Astrocyte of the spinal cord (primary cell): ENCODE results near the gene AGPAT2.

Source experiments
- DNase-seq: peaks from one replicate; pipeline ENCODE4 v3.0.0; 2011; ENCODE audit warnings: low read depth, low spot score
- H3K4me3 ChIP-seq: 2 replicates; pipeline ENCODE4 v1.5.1; 2011; ENCODE audit warnings: low read depth, mild to moderate bottlenecking, low read length, moderate library complexity
- in situ Hi-C: cut with HindIII; loops from 2 replicates; pipeline ENCODE4 v1.10.0; 2017; ENCODE audit warnings: low sequenced_read_pairs
- TF ChIP-seq, protein P1 (sequence below): IDR thresholded peaks from 2 replicates; pipeline ENCODE4 v1.5.1; 2012; ENCODE audit warnings: low read depth, mild to moderate bottlenecking, low read length, inconsistent platforms

The AGPAT2 gene

DNA sequence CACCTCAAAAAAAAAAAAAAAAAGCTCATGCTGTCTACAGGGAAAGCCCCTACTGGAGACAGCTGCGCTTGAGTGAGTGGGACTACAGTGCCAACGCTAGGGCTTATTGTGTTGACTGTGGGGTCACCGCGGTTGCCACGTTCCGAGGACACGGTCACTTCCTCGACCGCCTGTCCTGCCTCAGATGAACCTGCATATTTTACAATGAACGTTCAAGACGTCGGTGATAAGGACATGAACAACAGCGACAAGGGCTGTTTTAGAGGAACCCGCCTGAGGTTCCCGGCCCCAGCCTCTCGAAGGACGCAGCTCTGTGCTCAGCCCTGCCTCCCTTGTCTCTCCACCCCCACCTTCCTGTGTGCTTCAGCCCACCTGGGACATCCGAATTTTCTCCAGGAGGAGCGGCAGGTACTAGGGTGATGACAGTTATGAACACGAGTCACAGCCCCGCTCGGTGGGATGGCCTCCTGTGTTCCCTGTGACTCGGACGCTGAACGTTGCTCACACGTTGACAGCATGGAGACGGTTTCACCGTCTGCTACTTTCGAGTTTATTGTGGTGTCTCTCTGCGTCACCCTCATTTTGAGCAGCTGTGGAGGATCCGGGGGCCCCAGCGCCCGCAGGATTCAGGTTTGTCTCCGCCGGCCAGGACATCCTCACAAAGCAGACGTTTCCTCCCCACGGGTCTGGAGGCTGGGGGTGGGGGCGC is 13.9 kb upstream of the AGPAT2 start:
- H3K4me3 ChIP-seq, result no peak overlapping the region
- TF ChIP-seq, protein P1, sequence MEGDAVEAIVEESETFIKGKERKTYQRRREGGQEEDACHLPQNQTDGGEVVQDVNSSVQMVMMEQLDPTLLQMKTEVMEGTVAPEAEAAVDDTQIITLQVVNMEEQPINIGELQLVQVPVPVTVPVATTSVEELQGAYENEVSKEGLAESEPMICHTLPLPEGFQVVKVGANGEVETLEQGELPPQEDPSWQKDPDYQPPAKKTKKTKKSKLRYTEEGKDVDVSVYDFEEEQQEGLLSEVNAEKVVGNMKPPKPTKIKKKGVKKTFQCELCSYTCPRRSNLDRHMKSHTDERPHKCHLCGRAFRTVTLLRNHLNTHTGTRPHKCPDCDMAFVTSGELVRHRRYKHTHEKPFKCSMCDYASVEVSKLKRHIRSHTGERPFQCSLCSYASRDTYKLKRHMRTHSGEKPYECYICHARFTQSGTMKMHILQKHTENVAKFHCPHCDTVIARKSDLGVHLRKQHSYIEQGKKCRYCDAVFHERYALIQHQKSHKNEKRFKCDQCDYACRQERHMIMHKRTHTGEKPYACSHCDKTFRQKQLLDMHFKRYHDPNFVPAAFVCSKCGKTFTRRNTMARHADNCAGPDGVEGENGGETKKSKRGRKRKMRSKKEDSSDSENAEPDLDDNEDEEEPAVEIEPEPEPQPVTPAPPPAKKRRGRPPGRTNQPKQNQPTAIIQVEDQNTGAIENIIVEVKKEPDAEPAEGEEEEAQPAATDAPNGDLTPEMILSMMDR, result no peak
- in situ Hi-C loops, result no loop called here
- DNase-seq, result no peak

DNA sequence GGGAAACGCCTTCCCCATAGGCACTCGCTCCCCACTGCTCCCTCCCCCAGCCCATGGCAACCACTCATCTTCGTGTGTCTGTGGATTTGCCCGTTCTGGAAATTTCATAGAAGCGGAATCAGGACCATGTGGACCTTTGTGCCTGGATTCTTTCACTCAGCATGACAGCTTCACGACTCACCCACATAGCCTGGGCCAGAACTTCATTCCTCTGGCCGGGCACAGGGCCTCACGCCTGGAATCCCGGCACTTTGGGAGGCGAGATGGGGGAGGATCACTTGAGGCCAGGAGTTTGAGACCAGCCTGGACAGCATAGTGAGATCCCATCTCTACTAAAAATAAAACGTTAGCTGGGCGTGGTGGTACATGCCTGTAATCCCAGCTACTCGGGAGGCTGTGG is 13.0 kb upstream of the AGPAT2 start:
- peak; percentile 28 for DNase-seq
- in situ Hi-C loops, result no loop called here

DNA sequence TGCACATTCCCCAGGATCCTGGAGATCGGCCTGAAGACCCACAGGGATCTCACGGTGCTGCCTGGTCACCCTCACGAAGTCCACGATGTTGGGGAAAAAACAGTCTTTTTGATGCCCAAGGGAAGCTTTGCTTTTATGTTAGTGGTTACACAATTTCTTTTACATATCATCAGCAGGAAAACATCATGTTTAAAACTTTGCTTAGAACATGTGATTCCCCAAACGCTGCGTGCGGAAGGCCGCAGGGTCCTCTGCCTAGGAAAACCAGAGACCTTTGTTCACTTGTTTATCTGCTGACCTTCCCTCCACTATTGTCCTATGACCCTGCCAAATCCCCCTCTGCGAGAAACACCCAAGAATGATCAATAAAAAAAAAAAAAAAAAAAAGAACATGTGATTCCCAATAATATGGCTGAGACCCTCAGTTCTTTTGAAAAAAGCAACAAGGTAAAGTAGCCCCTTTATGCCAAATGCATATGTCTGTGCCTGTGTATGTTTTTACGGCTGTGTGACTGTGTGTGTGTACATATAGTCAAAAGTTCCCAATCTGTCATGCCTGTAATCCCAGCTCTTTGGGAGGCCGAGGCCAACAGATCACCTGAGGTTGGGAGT is 11.5 kb upstream of the AGPAT2 start:
- no peak overlapping the region for H3K4me3 ChIP-seq
- in situ Hi-C loops, result no loop called here
- TF ChIP-seq, protein P1, result no peak
- no peak for DNase-seq

More for the DNA sequence above, 13.0 kb upstream of the AGPAT2 start:
- TF ChIP-seq, protein P1, result no peak
- H3K4me3 ChIP-seq, result no peak overlapping the region

DNA sequence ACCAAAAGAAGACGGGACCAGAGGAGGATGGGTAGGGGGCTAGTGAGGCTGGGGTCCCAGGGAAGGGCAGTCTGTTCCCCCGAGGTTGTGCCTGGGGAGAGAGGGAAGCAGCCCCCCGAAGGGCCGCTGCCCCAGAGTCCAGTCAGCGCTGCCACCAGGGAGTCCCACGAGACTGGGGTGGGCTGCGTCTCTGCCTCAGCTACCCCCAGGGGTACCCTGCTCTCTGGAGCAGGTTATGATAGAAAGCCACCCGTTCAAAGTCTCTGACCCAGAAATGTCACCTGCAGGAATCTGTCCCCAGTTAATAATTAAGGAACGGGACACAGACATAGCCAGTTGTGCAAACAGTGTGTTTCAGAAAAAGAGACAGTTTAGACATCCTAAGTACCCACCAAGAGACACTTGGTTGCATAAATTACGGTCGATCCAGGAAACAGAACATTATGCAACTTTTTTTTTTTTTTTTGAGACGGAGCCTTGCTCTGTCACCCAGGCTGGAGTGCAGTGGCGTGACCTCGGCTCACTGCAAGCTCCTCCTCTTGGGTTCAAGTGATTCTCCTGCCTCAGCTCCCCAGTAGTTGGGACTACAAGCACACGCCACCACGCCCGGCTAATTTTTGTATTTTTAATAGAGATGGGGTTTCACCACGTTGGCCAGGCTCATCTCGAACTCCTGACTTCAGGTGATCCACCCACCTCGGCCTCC is 10.7 kb upstream of the AGPAT2 start:
- in situ Hi-C loops, result no loop called here
- DNase-seq, result no peak
- H3K4me3 ChIP-seq, result no peak overlapping the region
- TF ChIP-seq, protein P1, result no peak

DNA sequence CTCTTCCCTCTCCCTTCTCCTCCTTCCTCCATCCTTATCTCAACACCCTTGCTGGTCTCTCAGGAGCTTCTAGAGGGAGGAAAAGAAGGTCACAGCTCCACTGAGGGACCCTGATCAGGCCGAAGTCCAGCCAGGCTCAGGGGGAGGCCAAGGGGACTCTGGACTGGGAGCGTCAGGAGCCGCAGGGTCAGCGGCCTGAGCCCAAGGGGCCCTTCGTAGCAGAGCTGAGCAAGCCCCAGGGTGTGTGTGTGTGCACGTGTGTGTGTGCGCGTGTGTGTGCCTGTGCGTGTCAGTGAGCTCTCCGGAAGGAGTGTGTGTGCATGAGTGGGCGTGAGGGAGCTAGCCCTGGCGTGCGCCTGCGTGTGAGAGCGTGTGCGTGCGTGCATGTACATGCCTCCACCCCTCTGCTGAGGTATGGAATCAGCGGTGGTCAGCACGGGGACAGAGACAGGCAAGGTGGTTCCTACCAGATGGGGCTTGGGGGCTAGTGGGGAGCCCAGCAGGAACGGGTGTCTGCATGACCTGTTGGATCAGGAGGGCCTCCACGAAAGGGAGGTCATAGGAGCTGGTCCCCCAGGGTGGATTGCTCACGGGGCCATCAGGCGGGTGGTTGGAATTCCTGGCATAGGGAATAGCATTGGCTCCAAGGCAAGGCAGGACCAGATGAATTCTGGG is 10.0 kb upstream of the AGPAT2 start:
- no peak overlapping the region for H3K4me3 ChIP-seq
- TF ChIP-seq, protein P1, result no peak
- in situ Hi-C loops, result no loop called here
- DNase-seq, result no peak

DNA sequence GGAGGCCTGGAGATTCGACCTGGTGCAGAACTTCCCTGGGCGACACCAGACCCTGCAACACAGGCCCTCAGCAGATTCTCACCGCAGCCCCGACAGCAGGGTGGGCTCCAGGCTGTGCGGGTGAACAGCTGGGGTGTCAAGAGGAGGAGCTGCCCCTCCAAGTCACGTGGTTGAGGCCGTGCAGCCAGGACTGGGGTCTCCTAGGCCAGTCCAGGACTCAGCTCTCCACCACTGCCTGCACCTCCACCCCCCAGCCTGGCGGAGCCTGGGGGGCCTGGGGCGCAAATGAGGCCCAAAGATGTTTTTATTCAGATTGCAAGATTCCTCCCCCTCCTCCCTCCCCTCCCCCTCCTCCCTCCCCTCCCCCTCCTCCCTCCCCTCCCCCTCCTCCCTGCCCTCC is 9.2 kb upstream of the AGPAT2 start:
- in situ Hi-C loops, result no loop called here
- TF ChIP-seq, protein P1, result no peak
- no peak for DNase-seq
- H3K4me3 ChIP-seq, result no peak overlapping the region
